ENCODE data around the gene LRRC2. TPM values are rescaled to one million over a fixed set of nuclear protein-coding genes. Genes with fewer than 3 reads are reported as not detected.
A peak's percentile ranks its signal among the peaks of the same experiment; 100 is the strongest.
"Not testable (repeated sequence)": the region's sequence is repeated elsewhere in the genome, so short reads cannot be mapped to it uniquely, and the experiment has no call there.

LRRC2 gene, protein sequence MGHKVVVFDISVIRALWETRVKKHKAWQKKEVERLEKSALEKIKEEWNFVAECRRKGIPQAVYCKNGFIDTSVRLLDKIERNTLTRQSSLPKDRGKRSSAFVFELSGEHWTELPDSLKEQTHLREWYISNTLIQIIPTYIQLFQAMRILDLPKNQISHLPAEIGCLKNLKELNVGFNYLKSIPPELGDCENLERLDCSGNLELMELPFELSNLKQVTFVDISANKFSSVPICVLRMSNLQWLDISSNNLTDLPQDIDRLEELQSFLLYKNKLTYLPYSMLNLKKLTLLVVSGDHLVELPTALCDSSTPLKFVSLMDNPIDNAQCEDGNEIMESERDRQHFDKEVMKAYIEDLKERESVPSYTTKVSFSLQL
- total RNA-seq = under 0.01 TPM

DNA sequence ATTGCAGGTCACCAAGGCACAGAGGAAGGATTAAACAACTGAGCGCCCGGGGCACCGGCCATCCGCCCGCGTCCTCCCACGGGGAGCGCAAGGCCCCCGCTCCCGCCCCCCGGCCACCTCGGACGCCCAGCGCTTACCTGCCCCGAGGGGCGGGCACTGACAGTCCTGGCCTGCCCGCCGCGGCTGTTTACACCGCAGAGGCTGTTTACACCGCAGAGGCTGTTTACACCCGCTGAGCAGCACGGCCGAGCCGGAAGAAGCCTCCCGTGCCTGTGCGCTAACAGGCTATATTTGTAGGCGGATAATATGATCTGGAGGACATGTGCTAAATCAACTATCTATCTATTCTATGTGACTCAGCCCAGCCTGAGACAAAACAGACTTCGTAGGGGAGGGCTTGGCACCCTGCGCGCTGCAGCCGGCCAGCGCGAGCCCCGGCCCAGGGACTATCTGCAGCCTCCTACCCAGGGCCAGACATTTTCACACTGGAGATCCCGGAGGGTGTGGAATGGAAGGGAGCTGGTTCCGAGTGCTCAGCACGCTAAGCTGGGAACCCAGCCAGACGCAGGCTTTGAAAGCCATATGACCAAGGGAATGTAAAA is at the start of gene LRRC2:
Gene LRRC2, minus strand, starts transcription at position 263 of the 602 bp plus-strand sequence. CDS start 14,711 bp downstream, outside the sequence.
- peak in 1 of 3 donors; percentile 19 for DNase-seq (ENCODE audit: low read depth in 2 of 3, low spot score in 2 of 3)

DNA sequence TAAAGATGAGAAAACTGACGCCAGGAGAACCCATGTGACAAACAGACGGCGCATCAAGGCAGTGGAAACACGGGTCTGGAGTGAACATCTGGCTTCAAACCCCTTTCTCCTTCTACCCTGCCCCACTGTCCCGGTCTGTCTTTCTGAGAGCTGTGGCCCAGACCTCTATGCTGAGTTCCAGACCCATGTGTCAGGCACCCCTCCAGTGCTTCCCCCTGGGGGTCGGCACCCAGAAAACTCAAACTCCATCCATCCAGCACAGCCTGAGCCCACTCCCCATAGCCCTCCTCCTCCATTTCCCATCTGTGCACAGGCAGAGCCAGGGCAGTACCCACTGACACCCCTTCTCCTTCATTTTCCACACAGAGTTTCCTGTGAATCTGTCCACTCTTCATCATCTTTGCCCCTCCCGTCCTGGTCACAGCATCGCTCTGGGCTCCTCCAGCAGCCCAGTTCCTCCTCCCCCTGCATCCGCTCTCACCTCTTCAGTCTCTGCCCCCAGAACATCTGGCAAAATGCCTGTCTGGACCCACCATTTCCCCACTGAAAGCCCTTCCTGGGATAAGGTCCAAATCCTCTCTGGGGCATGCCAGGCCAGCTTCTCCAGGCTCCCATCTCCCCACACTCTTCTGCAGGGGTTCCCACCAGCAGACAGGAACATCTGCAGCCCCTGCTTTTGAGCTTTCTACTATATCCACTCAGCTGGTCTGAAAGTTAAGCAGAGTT is 49.1 kb upstream of the LRRC2 start:
- no peak for DNase-seq (ENCODE audit: low read depth in 2 of 3, low spot score in 2 of 3)

DNA sequence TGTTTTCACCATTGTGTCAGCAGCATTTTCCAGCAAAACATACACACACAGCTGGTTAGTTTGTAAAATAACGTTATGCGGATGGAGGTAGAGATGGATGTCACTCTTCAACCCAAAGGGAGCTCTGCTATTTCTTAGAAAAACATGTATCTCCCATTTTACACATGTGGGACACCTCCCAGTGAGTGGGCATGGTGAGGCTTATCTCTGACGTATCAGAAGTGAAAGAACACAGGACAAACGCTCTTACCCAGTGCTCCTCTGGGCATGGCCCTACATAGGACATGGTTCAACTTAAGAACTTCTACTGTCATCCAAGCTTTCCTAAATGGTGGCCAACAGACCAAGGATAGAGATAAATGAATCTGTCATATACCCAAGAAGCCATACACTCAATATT is 48.3 kb upstream of the LRRC2 start:
- DNase-seq (ENCODE audit: low read depth in 2 of 3, low spot score in 2 of 3) = no peak

DNA sequence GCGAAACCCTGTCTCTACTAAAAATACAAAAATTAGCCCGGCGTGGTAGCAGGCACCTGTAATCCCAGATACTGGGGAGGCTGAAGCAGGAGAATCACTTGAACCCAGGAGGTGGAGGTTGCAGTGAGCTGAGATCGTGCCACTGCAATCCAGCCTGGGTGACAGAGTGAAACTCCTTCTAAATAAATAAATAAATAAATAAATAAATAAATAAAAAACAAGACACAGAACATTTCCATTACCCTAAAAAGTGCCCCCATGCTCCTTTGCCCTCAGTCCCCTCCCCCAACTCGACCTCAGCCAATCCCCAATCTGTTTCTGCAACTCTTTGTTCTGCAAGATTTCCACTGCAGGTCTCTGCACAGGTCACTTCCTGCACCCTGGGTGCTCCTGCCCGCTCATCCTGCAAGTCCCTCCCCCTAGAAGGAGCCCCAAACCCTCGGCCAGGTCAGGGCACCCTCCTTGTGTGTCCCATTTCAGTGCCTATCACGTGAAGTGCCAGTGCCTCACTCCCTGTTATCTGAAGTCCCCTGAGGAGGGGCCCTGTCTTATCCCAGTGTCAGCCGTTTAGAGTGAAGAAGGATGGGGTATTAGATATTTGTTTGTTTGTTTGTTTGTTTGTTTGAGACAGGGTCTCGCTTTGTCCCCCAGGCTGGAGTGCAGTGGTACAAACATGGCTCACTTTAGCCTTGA is 47.4 kb upstream of the LRRC2 start:
- DNase-seq (ENCODE audit: low read depth in 2 of 3, low spot score in 2 of 3) = no peak

DNA sequence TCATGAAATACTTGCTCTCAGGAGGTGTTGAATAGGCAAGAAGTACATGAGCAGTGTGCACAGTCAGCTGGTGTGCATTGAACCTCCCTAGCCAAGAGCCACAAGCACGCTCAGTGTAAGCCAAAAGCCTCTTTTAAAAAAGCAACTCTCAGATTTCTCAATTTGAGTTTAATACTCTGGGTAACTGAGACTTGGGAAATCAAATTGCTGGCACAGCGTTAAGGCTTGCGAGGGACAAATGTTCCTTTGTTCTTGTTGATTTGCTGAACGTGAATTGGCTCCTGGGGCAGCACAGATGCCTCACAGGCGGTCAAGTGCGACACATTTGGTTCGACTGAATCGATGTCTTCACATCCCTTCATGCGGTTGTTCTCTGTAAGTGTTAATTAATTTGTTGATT is 46.2 kb upstream of the LRRC2 start, which contains the start of gene FAM240A:
Gene FAM240A, plus strand, starts transcription at position 202 of the 400 bp plus-strand sequence. Its CDS starts 159 bp downstream, at position 361.
- DNase-seq (ENCODE audit: low read depth in 2 of 3, low spot score in 2 of 3) = no peak

DNA sequence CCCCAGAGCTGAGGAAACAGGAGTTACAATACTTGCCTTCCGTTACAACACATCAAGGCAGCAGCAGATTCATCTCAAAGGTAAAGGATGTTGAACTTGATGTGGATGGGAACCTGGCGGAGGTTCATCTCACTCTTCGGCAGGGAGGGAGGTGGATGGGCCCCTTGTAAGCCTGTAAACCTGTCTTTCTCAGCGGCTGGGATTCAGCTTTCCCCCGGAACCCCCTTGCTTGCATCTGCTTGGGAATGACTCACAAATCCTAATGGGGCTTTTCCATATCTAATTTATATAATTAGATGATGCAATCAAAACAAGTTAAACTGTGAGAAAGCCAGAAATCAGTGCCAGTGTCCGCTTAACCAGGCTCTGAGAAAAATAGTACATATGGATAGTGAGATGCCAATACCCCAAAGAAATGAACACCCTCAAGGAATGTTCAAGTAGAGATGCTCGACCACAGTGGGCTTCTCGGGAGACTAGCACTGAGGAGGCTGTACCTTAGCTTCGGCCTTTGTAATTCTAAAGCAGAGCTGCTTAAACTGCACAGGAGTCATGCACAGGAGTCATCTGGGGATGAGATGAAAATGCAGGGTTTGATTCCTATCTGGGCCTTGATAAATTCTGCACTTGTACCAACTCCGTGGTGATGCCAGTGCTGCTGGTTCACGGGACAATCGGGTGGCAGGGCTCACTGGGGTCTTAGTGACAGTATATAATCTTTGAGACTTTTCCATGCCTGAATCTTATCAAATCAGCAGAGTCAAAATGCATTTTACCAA is 44.0 kb upstream of the LRRC2 start:
- DNase-seq (ENCODE audit: low read depth in 2 of 3, low spot score in 2 of 3) = no peak

DNA sequence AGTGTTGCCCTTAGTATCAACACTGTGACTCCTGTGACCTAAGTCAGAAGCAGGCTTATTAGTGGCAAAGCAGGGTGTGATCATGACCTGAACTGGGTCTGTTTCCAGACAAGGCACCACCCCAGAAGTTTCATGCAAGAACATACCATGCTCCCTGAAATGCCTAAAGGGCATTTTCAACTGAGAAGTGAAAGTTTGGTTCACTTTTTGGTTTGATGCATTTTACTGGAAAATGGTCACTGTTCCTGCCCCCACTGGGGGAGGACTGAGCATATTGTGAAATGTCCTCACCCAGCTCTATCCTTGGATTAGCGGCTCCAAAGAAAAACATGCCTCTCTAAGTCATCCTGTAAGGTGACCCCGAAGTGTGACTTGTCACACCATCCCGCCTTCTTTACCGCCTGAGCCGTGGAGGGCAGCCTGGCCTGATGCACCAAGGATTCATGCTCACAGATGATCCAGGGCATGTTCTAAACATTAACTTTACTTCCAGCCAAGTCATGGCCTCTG is 43.2 kb upstream of the LRRC2 start:
- DNase-seq (ENCODE audit: low read depth in 2 of 3, low spot score in 2 of 3) = no peak

DNA sequence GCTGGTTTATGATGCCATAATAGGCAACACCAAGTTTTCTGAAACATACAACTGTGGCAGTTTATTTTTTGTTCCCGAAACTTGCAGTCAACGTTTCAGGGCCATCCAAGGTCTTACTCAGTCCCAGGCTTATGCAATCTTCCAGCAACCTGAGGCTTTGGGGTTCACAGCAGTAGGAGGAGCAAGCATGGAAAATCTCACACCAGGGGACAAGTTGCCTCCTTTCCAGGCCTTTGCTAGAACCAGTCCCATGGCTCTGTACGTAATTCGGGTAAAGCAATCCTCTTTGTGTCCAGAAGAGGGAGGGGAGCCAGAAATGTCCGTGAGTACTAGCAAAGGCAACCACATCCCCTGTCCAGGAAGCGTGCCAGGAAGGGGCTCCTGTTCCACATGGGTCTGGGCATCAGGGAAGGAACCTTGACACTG is 41.5 kb upstream of the LRRC2 start:
- no peak for DNase-seq (ENCODE audit: low read depth in 2 of 3, low spot score in 2 of 3)

DNA sequence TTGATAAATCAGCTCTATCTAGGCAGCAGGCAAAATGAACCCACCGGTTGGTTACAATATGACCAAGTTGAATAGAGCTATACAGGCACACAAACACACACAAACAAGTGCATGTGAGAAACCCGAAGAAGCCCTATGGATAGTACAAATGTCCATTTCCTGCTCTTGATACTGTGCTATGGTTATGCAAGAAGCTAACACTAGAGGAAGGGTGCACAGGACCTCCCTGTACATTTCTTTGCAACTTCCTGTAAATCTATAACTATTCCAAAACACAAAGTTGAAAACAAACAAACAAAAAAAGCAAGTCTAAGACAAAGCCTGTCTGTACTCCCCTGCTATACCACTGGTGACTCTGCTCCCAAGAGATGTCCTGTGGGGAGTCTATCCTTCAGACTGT is 38.0 kb upstream of the LRRC2 start:
- DNase-seq (ENCODE audit: low read depth in 2 of 3, low spot score in 2 of 3) = no peak

DNA sequence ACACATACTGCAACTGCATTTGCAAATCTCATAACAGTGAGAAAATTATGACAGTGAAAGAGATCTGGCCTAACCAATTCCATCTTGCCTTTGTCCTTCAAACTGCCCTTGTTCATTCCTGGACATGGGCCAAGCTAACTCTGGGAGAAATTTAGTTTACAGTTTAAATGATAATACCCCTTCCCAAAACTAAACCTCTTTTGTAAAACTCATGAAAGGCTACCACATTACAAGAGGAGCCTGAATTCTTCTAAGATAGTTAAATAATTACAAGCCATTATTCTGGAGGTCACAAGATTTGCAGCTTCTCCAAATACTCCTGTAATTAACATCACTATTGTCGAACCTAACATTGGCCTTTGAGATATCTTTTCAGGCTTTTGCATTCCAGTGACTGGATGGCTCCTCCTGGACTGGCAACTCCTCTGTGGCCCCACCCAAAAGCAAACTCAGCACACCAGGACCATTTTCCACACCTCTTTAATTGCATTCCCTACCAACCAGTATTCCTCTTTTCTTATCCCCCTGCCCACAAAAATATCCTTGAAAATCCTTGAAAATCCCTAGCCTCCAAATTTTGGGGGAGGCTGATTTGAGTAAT is 37.4 kb upstream of the LRRC2 start:
- no peak for DNase-seq (ENCODE audit: low read depth in 2 of 3, low spot score in 2 of 3)

DNA sequence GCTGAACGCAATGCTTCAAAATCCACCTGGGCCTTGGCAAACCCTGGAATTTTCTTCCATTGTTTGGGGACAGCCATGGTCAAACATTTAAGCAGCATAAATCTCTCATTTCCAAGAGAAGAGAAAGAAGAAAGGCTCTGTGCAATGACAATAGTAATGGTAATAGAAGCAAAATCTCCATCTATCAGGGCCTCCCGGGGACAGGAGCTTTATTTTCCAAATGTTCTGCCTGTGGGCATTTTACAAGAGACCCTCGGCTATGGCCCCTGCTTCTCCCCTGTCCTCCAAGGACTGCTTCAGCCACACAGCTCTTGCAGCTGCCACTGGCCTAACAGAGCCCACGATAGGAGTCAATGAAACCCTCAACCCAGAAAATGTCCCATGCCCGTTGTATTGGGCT is 33.5 kb upstream of the LRRC2 start:
- no peak for DNase-seq (ENCODE audit: low read depth in 2 of 3, low spot score in 2 of 3)

DNA sequence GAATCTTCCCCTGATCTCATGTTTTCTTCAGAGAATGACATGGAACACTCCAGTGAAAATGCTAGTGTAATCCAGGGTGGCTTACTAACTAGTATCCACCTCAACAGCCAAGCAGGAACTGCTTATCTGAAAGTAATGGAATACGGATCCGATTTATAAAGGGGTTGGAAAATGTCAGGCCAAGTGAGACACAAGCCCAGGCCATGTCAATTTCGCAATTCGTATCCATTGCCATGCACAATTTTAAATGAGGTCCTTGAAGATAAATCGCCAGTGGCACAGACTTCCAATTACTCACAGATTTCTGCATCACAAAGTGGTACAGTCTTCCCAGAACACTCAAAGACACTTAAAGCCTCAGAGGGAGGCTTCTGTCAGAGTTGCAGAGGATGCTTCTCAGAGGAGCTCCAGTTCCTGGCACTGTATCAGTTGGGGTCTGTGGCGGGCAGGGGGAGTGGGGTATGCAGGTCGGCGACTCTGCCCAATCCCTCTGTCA is 29.8 kb upstream of the LRRC2 start:
- DNase-seq (ENCODE audit: low read depth in 2 of 3, low spot score in 2 of 3) = no peak

DNA sequence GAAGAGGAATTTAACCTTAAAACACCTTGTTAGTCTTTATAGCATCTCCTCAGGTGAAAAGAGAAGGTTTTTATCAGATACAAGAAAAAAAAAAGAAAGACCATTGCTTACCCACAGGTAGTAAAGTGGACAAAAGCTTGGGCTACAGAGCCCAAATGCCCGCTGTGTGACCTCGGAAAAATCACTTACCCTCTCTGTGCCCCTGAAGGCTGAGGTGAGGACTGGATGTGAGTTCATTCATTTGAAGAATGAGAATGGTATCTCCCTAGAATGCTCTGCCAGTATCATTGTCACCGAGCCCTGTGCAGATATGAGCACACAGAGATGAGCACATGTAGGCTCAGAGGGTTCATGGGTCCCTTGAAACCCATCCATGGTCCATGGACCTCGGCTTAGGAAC is 28.6 kb upstream of the LRRC2 start:
- no peak for DNase-seq (ENCODE audit: low read depth in 2 of 3, low spot score in 2 of 3)

DNA sequence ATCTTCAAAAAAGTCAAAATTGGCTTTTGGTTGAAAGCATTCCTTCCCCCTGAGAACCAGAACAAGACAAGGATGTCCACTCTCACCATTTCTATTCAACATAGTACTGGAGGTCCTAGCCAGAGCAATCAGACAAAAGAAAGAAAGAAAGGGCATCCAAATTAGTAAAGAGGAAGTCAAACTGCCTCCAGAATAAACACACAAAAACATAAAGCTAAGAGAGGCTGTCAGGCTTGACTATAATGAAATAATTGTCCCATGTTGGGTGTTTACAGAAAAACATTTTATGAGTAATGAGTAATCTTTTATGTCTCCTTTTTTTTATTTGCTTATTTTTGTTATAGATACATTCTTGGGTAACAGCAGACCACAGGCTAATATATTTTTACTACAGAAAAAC is 27.9 kb upstream of the LRRC2 start:
- no peak for DNase-seq (ENCODE audit: low read depth in 2 of 3, low spot score in 2 of 3)

DNA sequence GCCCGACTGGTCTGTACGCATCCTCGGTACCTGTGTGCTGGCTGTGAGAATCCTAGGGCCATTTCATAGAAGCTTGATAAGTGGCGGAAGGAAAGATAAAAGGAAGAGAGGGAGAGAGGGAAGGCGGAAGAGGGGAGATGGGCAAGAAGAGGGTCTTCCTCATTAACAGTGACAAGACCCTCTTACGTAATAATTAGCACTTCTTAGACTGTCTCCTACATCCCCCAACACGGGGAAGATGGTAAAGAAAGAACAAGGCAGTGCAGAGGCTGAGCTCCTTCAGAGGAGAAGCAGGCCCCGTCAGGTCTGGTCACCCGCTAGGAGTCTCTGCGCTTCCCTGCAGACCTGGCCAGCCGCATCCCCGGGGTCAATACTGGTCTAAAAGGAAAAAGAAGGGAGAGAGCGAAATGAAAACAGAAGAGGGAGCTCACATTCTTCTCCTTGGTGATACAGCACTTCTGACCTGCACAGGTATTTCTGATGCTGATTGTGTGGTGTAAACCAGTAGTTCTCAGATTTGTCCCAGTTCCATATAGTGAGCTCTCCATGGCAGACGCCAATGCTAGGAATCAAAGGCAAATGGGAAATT is 27.3 kb upstream of the LRRC2 start:
- no peak for DNase-seq (ENCODE audit: low read depth in 2 of 3, low spot score in 2 of 3)

DNA sequence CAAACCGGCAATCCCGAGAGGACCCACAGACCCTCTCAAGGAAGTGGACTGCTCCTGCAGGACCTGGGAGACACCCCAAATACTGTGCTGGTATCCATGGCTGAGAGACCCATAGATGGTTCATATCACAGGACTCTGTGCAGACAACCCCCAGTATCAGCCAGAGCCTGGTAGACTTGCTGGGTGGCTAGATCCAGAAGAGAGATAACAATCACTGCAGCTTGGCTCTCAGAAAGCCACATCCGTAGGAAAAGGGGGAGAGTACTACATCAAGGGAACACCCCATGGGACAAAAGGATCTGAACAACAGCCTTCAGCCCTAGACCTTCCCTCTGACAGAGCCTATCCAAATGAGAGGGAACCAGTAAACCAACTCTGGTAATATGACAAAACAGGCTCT is 21.2 kb upstream of the LRRC2 start:
- DNase-seq (ENCODE audit: low read depth in 2 of 3, low spot score in 2 of 3) = not testable (repeated sequence)

DNA sequence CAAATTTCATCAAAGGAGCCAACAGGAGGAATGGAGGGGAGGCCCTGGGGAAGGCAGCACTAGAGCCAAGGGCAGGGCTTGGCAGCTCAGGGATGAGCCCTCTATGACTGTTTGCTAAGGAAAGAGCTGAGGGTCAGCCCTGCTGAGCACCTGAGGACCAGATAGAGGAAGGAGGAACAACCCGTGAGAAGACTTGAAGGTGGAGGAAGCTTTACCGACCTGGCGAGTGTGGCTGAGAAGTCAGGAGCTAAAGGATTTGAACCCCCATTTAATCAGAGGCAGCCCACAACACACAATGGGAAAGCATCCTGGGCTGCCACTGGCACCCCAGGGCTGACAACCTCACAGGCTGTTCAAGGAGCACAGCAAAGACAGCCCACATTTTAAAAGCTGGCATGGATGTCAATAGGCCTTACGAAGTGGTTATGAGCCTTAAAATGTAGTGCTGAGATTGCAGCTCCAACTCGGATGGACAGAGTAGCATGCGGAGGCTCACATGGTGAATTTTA is 20.7 kb upstream of the LRRC2 start:
- no peak for DNase-seq (ENCODE audit: low read depth in 2 of 3, low spot score in 2 of 3)

DNA sequence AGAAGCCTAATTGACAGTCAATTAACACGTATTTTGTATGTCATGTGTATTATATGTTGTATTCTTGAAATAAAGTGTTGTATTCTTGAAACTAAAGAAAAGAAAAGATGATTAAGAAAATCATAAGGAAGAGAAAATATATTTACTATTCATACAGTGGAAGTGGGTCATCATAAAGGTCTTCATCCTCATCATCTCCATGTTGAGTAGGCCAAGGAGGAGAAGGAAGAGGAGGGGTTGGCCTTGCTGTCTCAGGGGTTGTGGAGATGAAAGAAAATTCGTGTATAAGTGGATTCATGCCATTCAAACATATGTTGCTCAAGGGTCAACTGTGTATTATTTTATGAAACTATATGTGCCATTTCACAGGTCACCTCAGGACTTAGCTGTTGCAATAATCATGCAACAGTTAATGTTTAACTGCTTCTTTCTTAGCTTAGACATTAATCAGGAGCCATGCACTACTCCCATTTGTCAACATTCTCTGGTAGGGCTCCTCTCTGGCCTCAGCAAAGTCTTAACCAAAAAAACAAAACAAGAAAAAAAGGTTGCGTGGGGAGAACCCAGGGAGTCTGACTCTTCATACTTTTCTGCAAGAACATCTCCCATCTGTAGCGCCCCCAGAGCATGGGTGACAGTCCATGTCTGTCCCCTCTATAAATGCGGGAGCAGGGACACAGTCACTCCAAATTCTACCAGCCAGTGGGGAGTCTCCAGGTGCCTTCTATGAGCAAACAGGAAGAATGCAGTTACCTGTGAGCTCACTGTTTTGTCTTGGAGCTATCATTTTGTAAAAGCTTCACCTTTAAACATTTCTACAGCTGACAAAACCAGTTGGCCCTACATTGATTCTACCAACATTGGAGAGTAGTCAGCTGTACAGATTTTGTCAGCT is 19.9 kb upstream of the LRRC2 start:
- no peak for DNase-seq (ENCODE audit: low read depth in 2 of 3, low spot score in 2 of 3)
